HG03025 (cell line): ENCODE measurements around the gene ATP8B4.

Source experiments
- ATAC-seq: cut with Tn5 transposase; IDR thresholded peaks from one replicate; pipeline ENCODE4 v1.9.1; 2021; ENCODE audit warnings: mild to moderate bottlenecking, moderate library complexity; ENCODE audit not compliant: unreplicated experiment, low FRiP score

Gene ATP8B4

DNA sequence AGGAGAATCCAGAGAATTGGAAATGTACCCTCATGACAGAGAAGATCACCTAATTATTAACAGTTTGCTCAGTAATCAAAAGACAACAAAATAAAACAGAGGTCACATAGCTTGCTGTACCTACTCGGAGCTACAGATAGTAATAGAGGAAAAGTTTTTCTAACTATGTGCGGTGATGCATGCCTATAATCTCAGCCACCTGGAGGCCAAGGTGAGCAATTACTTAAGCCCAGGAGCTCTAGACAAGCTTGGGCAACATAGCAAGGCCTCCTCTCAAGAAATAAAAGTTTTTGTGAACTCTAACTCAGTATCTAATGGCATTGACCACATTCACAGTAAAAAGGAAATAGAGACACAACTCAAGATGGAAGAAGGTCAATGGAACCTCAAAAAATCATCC, 243.6 kb downstream of the ATP8B4 start:
- no peak for ATAC-seq

GRCh38 chr15:49870472-49870871, 248.6 kb downstream of the ATP8B4 start:
- no peak for ATAC-seq

- no peak for ATAC-seq
Measured at GRCh38 chr15:49868348-49868747, 250.7 kb downstream of the ATP8B4 start.

DNA sequence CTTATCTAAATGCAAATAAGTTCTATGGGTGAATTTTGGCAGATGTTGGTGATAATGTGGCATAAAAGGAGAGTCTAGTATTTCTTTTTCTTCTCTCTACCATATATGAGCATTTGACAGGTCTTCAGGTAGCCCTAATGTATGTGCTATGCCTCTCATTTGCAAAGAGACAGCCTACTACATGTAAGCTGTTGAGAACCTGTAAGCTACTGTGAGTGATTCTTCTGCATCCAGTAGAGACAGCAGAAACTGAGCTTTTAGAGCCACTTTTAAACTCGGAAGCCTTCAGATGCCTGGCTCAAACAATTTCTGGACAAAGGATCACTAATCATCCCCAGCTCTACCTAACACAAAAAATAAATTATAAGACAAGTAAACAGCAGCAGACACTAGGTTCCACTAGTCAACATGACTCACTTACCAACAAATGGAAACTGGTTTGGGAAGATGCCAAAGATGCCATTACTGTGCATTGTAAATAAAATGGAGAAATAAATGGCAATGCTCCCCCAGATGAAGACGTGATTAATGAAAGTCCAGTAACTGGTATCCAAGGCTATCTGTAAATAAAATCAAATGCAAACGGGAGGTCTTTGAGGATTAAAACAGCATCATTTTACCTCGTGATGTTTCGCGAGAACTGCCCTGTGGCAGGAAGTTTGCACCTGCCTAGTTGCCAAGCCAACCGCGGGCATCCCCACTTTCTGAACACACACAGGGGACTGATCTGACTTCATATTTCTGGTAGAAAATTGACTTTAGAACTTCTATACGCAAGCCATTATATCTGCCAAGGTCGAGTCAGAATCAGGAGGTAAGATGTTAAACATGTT, 252.9 kb downstream of the ATP8B4 start:
- ATAC-seq, result no peak

GRCh38 chr15:49864251-49864650, 254.8 kb downstream of the ATP8B4 start:
- no peak for ATAC-seq

- ATAC-seq, result no peak
Measured at GRCh38 chr15:49863431-49864224, 255.4 kb downstream of the ATP8B4 start.

DNA sequence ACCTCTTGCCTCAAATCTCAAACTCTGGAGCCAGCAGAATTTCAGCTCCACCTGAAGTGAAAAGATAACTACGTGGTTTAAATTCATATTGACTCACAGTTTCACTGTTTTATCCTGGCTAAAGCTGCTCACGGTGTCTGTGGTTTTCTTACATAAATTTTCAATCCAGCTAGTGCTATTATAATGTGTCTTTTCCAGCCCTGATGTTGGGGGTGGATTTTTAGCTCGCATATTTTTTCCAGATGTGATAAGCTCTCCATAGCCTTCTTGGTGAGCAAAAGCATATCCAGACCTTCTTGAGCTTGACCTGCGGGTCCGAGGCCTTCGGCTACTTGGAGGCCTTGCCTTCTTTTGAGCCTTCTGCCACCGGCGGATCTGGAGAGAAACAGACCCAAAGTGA, 258.9 kb downstream of the ATP8B4 start:
- no peak for ATAC-seq

GRCh38 chr15:49857496-49858475, 261.2 kb downstream of the ATP8B4 start:
- no peak for ATAC-seq

GRCh38 chr15:49855917-49856637, 263.0 kb downstream of the ATP8B4 start:
- ATAC-seq, result no peak

DNA sequence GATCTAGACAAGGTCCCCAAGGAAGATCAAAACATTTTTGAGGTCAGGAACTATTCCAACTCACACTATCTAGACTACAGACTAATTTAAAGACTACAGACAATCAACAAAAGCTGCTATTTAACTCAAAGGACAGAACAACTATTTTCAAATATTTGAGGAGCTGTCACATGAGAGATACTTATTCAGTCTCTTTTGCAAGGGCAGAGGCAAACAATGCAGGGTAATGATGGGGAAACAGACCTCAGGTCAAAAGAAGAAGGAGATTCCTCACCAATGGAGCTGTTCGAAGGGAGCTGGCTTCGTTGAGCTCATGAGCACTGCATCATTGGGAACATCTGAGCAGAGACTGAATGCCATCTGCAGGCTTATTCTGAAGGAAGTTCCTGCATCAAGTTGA, 266.3 kb downstream of the ATP8B4 start:
- ATAC-seq, result no peak

DNA sequence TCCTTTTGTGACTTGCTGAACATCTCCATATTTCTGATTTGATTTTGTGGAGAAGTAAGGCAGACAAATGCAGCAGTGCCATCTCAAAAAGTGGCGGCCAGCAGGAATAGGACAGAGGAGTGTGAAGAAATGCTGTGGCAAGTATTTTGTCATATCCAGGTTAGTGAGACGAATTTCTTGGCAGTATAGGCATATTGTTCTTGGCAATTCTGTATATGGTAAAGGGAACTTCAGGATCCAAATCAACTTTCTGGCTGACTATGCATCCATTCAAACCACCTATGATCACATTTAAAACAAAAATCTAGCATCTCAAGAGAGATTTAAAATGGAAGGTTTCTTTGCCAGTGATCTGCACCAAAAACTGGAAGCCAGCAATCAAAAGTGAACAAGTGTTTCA, 270.2 kb downstream of the ATP8B4 start:
- no peak for ATAC-seq

- no peak for ATAC-seq
Measured at GRCh38 chr15:49848282-49848724, 270.7 kb downstream of the ATP8B4 start.

GRCh38 chr15:49847423-49848281, 271.4 kb downstream of the ATP8B4 start:
- ATAC-seq, result no peak

GRCh38 chr15:49844390-49844789, 274.6 kb downstream of the ATP8B4 start:
- no peak for ATAC-seq

DNA sequence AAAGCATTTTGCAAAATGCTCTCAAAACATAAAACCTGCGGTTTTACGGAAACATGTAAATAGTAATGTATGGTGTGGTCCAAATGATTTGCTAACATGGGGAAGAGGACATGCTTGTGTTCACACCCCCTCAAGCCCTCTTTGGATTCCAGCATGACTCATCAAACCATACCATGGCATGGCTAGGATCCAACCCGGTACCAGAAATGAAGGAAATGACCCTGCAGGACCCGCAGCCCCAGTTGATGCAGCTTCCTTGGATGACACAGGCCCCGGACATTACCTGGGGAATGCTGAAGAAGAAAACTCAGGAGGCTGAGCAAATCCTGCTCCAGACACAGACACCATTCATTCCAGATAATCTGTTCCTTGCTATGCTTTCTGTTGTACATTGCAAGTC, 275.3 kb downstream of the ATP8B4 start:
- no peak for ATAC-seq

DNA sequence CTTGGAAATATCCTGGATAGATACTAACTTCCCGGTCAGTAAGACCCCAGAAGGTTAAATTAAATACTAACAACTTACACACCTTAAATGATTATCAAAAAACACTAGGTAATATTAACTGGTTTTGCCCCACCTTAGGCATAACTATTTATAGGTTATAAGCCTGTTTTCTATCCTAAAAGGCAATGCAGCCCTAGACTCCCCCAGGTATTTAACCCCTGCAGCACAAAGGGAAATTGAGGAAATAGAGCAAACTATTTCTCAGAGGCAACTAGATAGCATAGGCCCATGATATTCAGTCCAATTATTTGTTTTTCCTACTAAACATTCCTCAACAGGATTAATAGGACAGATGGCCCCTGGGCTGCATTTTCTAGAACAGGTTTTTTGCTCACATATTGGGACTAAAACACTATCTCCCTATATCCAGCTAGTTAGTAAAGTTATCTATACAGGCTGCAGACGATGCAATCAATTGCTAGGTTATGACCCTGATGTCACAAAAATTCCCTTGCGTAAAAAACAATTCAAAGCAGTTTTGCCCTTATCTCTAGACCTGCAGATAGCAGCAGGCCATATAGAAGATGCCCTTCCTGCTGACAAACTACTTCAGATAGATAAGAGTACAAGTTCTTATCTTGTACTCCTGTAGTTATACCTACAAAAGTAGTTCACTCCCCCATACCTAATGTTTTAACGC, 276.9 kb downstream of the ATP8B4 start:
- no peak for ATAC-seq

- ATAC-seq, result no peak
Measured at GRCh38 chr15:49832511-49832910, 286.5 kb downstream of the ATP8B4 start.

DNA sequence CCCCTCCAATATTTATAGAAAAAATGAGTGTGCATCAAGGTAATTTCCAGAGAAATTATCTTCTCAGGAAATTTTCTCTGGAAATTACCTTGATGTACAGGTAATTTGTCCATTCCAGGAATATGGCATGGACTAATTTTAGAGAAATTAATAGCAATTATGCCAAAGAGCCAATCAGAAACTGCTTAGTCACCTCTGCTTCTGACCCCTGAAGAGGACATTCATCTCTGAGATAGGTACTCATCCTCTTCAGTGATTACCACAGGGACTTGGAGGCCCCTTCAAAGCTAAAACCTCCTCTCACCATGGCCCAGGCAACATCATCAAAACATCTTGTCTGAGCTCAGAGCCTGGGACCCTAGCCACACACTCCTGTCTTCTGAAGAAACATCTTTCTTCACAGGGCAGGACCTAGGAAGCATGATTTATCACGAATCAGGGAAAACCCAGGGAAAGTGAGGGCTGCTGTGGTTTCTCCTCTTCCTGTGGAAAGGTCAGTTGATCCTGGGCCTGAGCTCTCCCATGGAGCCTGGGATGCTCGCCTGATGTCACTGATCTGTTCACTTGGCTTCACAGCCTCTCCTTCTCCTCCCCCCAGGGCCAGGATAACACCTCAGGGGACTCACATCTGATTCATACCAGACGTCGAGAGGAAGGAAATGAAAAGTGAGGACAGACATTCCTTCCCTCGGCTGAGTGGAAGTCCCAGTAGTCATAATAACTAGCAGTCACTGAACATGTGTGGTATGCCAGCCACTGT, 287.6 kb downstream of the ATP8B4 start:
- no peak for ATAC-seq
